Transverse colon (tissue), 3 donors: ENCODE measurements around the gene ELFN1.

Experiments
- CTCF ChIP-seq, 5 experiments: fragments of 200-600 bp in 3 of 5; fragments of 450-650 bp in 2 of 5; sonication (generic) in 3 of 5; IDR thresholded peaks; 1 replicate in 2 of 5; 2 replicates in 3 of 5; pipeline ENCODE4 v1.5.1; 2016 to 2017; ENCODE audit warnings: antibody characterized with exemption in 5 of 5, inconsistent platforms in 3 of 5, mild to moderate bottlenecking in 2 of 5, moderate library complexity in 1 of 5
- POLR2A ChIP-seq: fragments of 450-650 bp; IDR thresholded peaks from one replicate; pipeline ENCODE4 v1.6.1; 2016; ENCODE audit warnings: antibody characterized with exemption, mild to moderate bottlenecking, moderate library complexity

- TF ChIP-seq CTCF (IDR thresholded peaks at IDR 0.05) (no peak), POLR2A (no peak)
Measured at GRCh38 chr7:1651031-1651446, 19.0 kb upstream of the ELFN1 start.
